H1 (cell line): ENCODE measurements around the gene CKAP2L. TPM values are rescaled to one million over a fixed set of nuclear protein-coding genes. Genes with fewer than 3 reads are reported as not detected.

ENCODE experiments used
- CHD1 ChIP-seq: IDR thresholded peaks from 2 replicates; pipeline ENCODE4 v1.6.1; 2012; ENCODE audit warnings: low read depth, low read length, improper control_type of control experiment
- CHD2 ChIP-seq: IDR thresholded peaks from 2 replicates; pipeline ENCODE4 v1.6.1; 2012; ENCODE audit warnings: low read length, improper control_type of control experiment
- EP300 ChIP-seq, 2 experiments: IDR thresholded peaks; 1 replicate in 1 of 2; 2 replicates in 1 of 2; pipeline ENCODE4 v1.6.1; 2011 to 2012; ENCODE audit warnings: low read depth in 2 of 2, low read length in 2 of 2, mild to moderate bottlenecking in 2 of 2, borderline replicate concordance in 1 of 2, inconsistent platforms in 1 of 2, moderate library complexity in 1 of 2
- POLR2AphosphoS5 ChIP-seq: IDR thresholded peaks from 2 replicates; pipeline ENCODE4 v1.6.1; 2011; ENCODE audit warnings: low read depth, low read length
- TBP ChIP-seq: IDR thresholded peaks from 2 replicates; pipeline ENCODE4 v1.6.1; 2011; ENCODE audit warnings: low read depth, low read length, improper control_type of control experiment
- polyA plus RNA-seq, 7 experiments: library from polyadenylated mRNA; depleted of rRNA in 3 of 7; stranded (reverse) in 5 of 7; unstranded in 2 of 7; fragments of >200 nt in 5 of 7; fragments of 200-250 nt in 2 of 7; gene quantifications; 1 replicate in 5 of 7; 2 replicates in 1 of 7; 4 replicates in 1 of 7; pipeline versions ENCODE4 v1.2.1 to v1.2.3, GENCODE V29; 2011 to 2013; ENCODE audit warnings: missing spikeins in 2 of 7, mixed read lengths in 2 of 7
- total RNA-seq: library from RNA; stranded (reverse); fragmentation: NEBNext Ultra II Directional; extraction: Animal tissue kit (Norgen Biotek cat#: 25700); gene quantifications from 2 replicates; pipeline ENCODE4 v1.2.1, GENCODE V29; 2021

Gene CKAP2L
- total and polyA plus RNA-seq, 2 of the 8 experiments (the other 6 are each of a cell fraction or from before 2014, with no cell fraction given): 2.5 to 20.7 TPM

GRCh38 chr2:112807233-112807807, 42.9 kb upstream of the CKAP2L start (continued):
- TF ChIP-seq POLR2AphosphoS5 (no peak), CHD2 (no peak), EP300 (IDR thresholded peaks at IDR 0.05; ENCODE audit: borderline replicate concordance in 1 of 2, low read depth in 2 of 2, low read length in 2 of 2) (no peak), CHD1 (no peak), TBP (no peak)
